ENCODE measurements around the gene KIAA0930. TPM values are rescaled to one million over a fixed set of nuclear protein-coding genes. Genes with fewer than 3 reads are reported as not detected.
"Not testable (repeated sequence)": the region's sequence is repeated elsewhere in the genome, so short reads cannot be mapped to it uniquely, and the experiment has no call there.

KIAA0930 gene
- total RNA-seq, 2 experiments from 2014 or later: 6.7 to 7.4 TPM

GRCh38 chr22:45261407-45262088 is 20.9 kb upstream of the KIAA0930 start:
- no peaks in the 10 kb centered on the region for H3K9me3 Mint-ChIP-seq
- H3K27ac Mint-ChIP-seq: no peak overlapping the region
- H3K4me1 Mint-ChIP-seq (ENCODE audit: low read depth): peaks cover under 1% of the 10 kb centered on the region
- H3K27me3 ChIP-seq (ENCODE audit: control insufficient read depth in 1 of 2, insufficient read depth in 2 of 2, low read length in 2 of 2): peaks cover 0 to 7% of the 10 kb centered on the region in 2 experiments
- H3K36me3 Mint-ChIP-seq (ENCODE audit: low read depth): no peaks in the 10 kb centered on the region
- H3K4me1 ChIP-seq (ENCODE audit: insufficient read depth, low read length): peaks cover 7% of the 10 kb centered on the region
- no peaks in the 10 kb centered on the region for H3K36me3 ChIP-seq (ENCODE audit: insufficient read depth, low read length)
- no peaks in the 10 kb centered on the region for H3K9me3 ChIP-seq (ENCODE audit: control insufficient read depth in 1 of 2, insufficient read depth in 1 of 2, low read length in 2 of 2)
- H3K27ac ChIP-seq (ENCODE audit: low read depth in 1 of 2, low read length in 2 of 2): no peak overlapping the region
- POLR2A ChIA-PET: no interaction called here
- intact Hi-C loops (cut with DNase I, micrococcal nuclease): no loop called here
- no peak for DNase-seq
- no peak for TF ChIP-seq CTCF (IDR thresholded peaks at IDR 0.05)
- no peak overlapping the region for H3K4me3 Mint-ChIP-seq
- ATAC-seq (ENCODE audit: poor library complexity): no peak
- peaks cover 14% of the 10 kb centered on the region for H3K27me3 Mint-ChIP-seq
- H3K4me3 ChIP-seq (ENCODE audit: low read length): no peak overlapping the region
- CTCF ChIA-PET: no interaction called here

- H3K9me3 Mint-ChIP-seq; H3K4me1 ChIP-seq (ENCODE audit: insufficient read depth, low read length); H3K9me3 ChIP-seq (ENCODE audit: control insufficient read depth in 1 of 2, insufficient read depth in 1 of 2, low read length in 2 of 2); POLR2A ChIA-PET; H3K36me3 Mint-ChIP-seq (ENCODE audit: low read depth); H3K27ac ChIP-seq (ENCODE audit: low read depth in 1 of 2, low read length in 2 of 2); DNase-seq; ATAC-seq (ENCODE audit: poor library complexity); H3K27me3 ChIP-seq (ENCODE audit: control insufficient read depth in 1 of 2, insufficient read depth in 2 of 2, low read length in 2 of 2); CTCF ChIA-PET; intact Hi-C loops (cut with DNase I, micrococcal nuclease); H3K36me3 ChIP-seq (ENCODE audit: insufficient read depth, low read length); H3K4me1 Mint-ChIP-seq (ENCODE audit: low read depth); H3K4me3 Mint-ChIP-seq; H3K27ac Mint-ChIP-seq; H3K4me3 ChIP-seq (ENCODE audit: low read length): not testable (repeated sequence)
- H3K27me3 Mint-ChIP-seq: peaks cover 14% of the 10 kb centered on the region
Observed at GRCh38 chr22:45260395-45260759, 19.7 kb upstream of the KIAA0930 start.

- H3K36me3 Mint-ChIP-seq (ENCODE audit: low read depth): no peaks in the 10 kb centered on the region
- ATAC-seq (ENCODE audit: poor library complexity) (no peak), DNase-seq (no peak)
- H3K9me3 Mint-ChIP-seq: no peaks in the 10 kb centered on the region
- Histone ChIP-seq H3K9me3 (ENCODE audit: control insufficient read depth in 1 of 2, insufficient read depth in 1 of 2, low read length in 2 of 2) (no peaks in the 10 kb centered on the region), H3K4me3 (ENCODE audit: low read length) (no peak overlapping the region), H3K27me3 (ENCODE audit: control insufficient read depth in 1 of 2, insufficient read depth in 2 of 2, low read length in 2 of 2) (peaks cover 0 to 7% of the 10 kb centered on the region in 2 experiments), H3K27ac (ENCODE audit: low read depth in 1 of 2, low read length in 2 of 2) (no peak overlapping the region), H3K4me1 (ENCODE audit: insufficient read depth, low read length) (peaks cover 7% of the 10 kb centered on the region), H3K36me3 (ENCODE audit: insufficient read depth, low read length) (no peaks in the 10 kb centered on the region)
- POLR2A ChIA-PET: no interaction called here
- peaks cover 14% of the 10 kb centered on the region for H3K27me3 Mint-ChIP-seq
- CTCF ChIA-PET: no interaction called here
- no peaks in the 10 kb centered on the region for H3K4me1 Mint-ChIP-seq (ENCODE audit: low read depth)
- TF ChIP-seq CTCF (IDR thresholded peaks at IDR 0.05): no peak
- H3K4me3 Mint-ChIP-seq: no peak overlapping the region
- H3K27ac Mint-ChIP-seq: no peak overlapping the region
- intact Hi-C loops (cut with DNase I, micrococcal nuclease): no loop called here
Observed at GRCh38 chr22:45259754-45260394, 19.2 kb upstream of the KIAA0930 start.

- ATAC-seq (ENCODE audit: poor library complexity); H3K36me3 ChIP-seq (ENCODE audit: insufficient read depth, low read length); H3K4me1 ChIP-seq (ENCODE audit: insufficient read depth, low read length); H3K27me3 Mint-ChIP-seq; intact Hi-C loops (cut with DNase I, micrococcal nuclease); H3K4me3 ChIP-seq (ENCODE audit: low read length); H3K27ac ChIP-seq (ENCODE audit: low read depth in 1 of 2, low read length in 2 of 2); POLR2A ChIA-PET; DNase-seq; CTCF ChIA-PET; H3K4me1 Mint-ChIP-seq (ENCODE audit: low read depth); H3K36me3 Mint-ChIP-seq (ENCODE audit: low read depth); H3K4me3 Mint-ChIP-seq; H3K9me3 Mint-ChIP-seq; H3K27me3 ChIP-seq (ENCODE audit: control insufficient read depth in 1 of 2, insufficient read depth in 2 of 2, low read length in 2 of 2); H3K9me3 ChIP-seq (ENCODE audit: control insufficient read depth in 1 of 2, insufficient read depth in 1 of 2, low read length in 2 of 2); H3K27ac Mint-ChIP-seq: not testable (repeated sequence)
Observed at GRCh38 chr22:45257941-45258340, 17.2 kb upstream of the KIAA0930 start.

All from CD4-positive, alpha-beta T cell (primary cell).